ENCODE measurements around the gene TTC8. TPM values are rescaled to one million over a fixed set of nuclear protein-coding genes. Genes with fewer than 3 reads are reported as not detected.

Gene TTC8
- polyA plus RNA-seq, 1 of the 3 experiments (the other 2 are of a cell fraction): 51.6 TPM

DNA sequence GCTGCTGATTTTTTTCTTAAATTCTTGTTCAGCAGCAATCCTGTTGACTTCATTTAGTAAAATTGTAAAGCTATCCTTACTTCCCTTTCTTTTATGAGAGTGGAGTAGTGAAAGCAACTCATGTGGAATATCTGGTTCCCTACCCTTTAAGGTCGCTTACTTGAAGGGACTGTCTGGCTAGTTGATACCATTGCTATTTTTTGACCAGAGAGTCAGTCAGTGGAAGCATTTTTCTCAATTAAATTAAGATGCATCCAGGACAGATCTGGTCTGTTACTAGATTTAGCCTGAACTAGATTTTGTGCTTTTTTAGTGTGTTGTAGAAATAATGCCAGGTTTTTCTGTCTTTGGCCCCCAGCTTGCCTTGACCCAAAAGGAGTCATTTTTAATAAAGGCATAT is 18.0 kb downstream of the TTC8 start:
- no peaks in the 10 kb centered on the region for H4K20me1 ChIP-seq (ENCODE audit: insufficient read depth)
- CTCF ChIA-PET: interaction anchor here (0.8 to 3.1 kb wide), 5 partner anchors 8 to 36 kb away, joined by 3 to 7 read pairs (median 4); partner anchors contain the start of gene TTC8

DNA sequence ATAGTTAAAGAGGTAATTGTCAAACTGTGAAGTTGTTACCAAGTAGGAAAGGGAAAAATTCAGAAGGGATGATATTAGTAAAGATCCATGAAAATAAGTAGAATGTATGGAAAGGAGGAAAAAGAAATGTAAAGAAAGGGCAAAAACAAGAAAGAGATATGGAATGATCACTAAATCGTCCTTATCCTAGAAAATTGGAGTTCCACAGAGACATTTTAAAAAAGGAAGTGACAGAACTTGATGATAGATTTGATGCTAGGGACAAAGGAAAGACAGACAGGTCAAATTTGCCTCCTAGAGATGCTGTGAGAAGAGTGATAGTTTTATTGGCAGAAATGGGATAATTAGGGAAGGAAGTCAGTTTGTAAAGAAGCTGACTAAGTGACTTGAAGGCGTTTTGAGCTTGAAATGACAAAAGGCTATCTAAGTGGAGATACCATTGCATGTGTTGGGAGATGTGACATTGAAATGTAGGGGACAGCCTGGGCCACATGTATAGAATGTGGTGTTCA is 20.6 kb downstream of the TTC8 start:
- Histone ChIP-seq H3K27me3 (ENCODE audit: insufficient read depth) (no peaks in the 10 kb centered on the region), H3K36me3 (replicated peaks in 1 of 2; ENCODE audit: control insufficient read depth in 1 of 2, insufficient read depth in 2 of 2, low read length in 1 of 2) (peaks cover 39 to 58% of the 10 kb centered on the region in 2 experiments), H3K4me3 (ENCODE audit: low read depth in 2 of 2, low read length in 1 of 2) (no peak overlapping the region), H3K9ac (no peak overlapping the region), H3K4me1 (ENCODE audit: control insufficient read depth in 1 of 2, insufficient read depth in 2 of 2, low read depth in 1 of 2, low read length in 1 of 2) (peaks cover 7 to 19% of the 10 kb centered on the region in 2 experiments; a peak in 3 of 4 replicates), H3K9me3 (no peaks in the 10 kb centered on the region), H3K4me2 (no peak overlapping the region), H3F3A (replicated peaks; ENCODE audit: insufficient read depth) (peaks cover 13% of the 10 kb centered on the region), H3K9me2 (no peaks in the 10 kb centered on the region), H3K27ac (ENCODE audit: low read depth in 2 of 2, low read length in 1 of 2) (peak overlapping the region in 1 of 2 experiments; percentile 60; a peak in 2 of 4 replicates), H4K20me1 (ENCODE audit: insufficient read depth) (no peaks in the 10 kb centered on the region), H2AFZ (ENCODE audit: low read depth) (no peak overlapping the region), H3K79me2 (ENCODE audit: insufficient read depth) (no peaks in the 10 kb centered on the region)
- no peak for DNase-seq
- CTCF ChIA-PET: interaction anchor here (0.7 to 1.5 kb wide), 2 partner anchors 11 to 17 kb away, joined by 3 to 4 read pairs; no protein-coding TSS in a partner anchor
- POLR2A ChIA-PET: no interaction called here
- whole genome bisulfite sequencing (ENCODE audit: low lambda C conversion rate): 93% methylated on average over 2 of the region's 2 CpGs
- TF ChIP-seq, protein P1, sequence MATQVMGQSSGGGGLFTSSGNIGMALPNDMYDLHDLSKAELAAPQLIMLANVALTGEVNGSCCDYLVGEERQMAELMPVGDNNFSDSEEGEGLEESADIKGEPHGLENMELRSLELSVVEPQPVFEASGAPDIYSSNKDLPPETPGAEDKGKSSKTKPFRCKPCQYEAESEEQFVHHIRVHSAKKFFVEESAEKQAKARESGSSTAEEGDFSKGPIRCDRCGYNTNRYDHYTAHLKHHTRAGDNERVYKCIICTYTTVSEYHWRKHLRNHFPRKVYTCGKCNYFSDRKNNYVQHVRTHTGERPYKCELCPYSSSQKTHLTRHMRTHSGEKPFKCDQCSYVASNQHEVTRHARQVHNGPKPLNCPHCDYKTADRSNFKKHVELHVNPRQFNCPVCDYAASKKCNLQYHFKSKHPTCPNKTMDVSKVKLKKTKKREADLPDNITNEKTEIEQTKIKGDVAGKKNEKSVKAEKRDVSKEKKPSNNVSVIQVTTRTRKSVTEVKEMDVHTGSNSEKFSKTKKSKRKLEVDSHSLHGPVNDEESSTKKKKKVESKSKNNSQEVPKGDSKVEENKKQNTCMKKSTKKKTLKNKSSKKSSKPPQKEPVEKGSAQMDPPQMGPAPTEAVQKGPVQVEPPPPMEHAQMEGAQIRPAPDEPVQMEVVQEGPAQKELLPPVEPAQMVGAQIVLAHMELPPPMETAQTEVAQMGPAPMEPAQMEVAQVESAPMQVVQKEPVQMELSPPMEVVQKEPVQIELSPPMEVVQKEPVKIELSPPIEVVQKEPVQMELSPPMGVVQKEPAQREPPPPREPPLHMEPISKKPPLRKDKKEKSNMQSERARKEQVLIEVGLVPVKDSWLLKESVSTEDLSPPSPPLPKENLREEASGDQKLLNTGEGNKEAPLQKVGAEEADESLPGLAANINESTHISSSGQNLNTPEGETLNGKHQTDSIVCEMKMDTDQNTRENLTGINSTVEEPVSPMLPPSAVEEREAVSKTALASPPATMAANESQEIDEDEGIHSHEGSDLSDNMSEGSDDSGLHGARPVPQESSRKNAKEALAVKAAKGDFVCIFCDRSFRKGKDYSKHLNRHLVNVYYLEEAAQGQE (IDR thresholded peaks at IDR 0.05; ENCODE audit: low read depth, low read length): no peak
- TF ChIP-seq, protein P2, sequence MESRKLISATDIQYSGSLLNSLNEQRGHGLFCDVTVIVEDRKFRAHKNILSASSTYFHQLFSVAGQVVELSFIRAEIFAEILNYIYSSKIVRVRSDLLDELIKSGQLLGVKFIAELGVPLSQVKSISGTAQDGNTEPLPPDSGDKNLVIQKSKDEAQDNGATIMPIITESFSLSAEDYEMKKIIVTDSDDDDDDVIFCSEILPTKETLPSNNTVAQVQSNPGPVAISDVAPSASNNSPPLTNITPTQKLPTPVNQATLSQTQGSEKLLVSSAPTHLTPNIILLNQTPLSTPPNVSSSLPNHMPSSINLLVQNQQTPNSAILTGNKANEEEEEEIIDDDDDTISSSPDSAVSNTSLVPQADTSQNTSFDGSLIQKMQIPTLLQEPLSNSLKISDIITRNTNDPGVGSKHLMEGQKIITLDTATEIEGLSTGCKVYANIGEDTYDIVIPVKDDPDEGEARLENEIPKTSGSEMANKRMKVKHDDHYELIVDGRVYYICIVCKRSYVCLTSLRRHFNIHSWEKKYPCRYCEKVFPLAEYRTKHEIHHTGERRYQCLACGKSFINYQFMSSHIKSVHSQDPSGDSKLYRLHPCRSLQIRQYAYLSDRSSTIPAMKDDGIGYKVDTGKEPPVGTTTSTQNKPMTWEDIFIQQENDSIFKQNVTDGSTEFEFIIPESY (IDR thresholded peaks at IDR 0.05; ENCODE audit: borderline replicate concordance, low read depth): no peak
- no peak for TF ChIP-seq FOXM1 (IDR thresholded peaks at IDR 0.05; ENCODE audit: low read depth)
- no peak for TF ChIP-seq MEF2A (IDR thresholded peaks at IDR 0.05; ENCODE audit: borderline replicate concordance, low read depth)
- no peak for TF ChIP-seq CHD2 (IDR thresholded peaks at IDR 0.05; ENCODE audit: low read length, partially characterized antibody)
- TF ChIP-seq MXI1 (IDR thresholded peaks at IDR 0.05; ENCODE audit: low read depth, low read length): no peak
- no peak for TF ChIP-seq EP300 (IDR thresholded peaks at IDR 0.05; ENCODE audit: borderline replicate concordance in 1 of 2, low read depth in 1 of 2, low read length in 1 of 2)
- no peak for TF ChIP-seq EZH2phosphoT487 (IDR thresholded peaks at IDR 0.05; ENCODE audit: borderline replicate concordance, low read depth)
- no peak for TF ChIP-seq RXRA (IDR thresholded peaks at IDR 0.05; ENCODE audit: borderline replicate concordance, low read depth)
- no peak for TF ChIP-seq GATA2 (CRISPR knock-in tag; IDR thresholded peaks at IDR 0.05)
- TF ChIP-seq TAF1 (IDR thresholded peaks at IDR 0.05; ENCODE audit: borderline replicate concordance, low read depth, low read length): no peak

More for the DNA sequence above, 18.0 kb downstream of the TTC8 start:
- Histone ChIP-seq H3K27me3 (ENCODE audit: insufficient read depth) (no peaks in the 10 kb centered on the region), H3K9me2 (no peaks in the 10 kb centered on the region), H3K4me2 (no peak overlapping the region), H3K9ac (no peak overlapping the region), H3K4me3 (ENCODE audit: low read depth in 2 of 2, low read length in 1 of 2) (no peak overlapping the region), H3K4me1 (ENCODE audit: control insufficient read depth in 1 of 2, insufficient read depth in 2 of 2, low read depth in 1 of 2, low read length in 1 of 2) (peaks cover 7 to 26% of the 10 kb centered on the region in 2 experiments; a peak in 3 of 4 replicates), H3K36me3 (replicated peaks in 1 of 2; ENCODE audit: control insufficient read depth in 1 of 2, insufficient read depth in 2 of 2, low read length in 1 of 2) (peaks cover 34 to 56% of the 10 kb centered on the region in 2 experiments), H3K27ac (ENCODE audit: low read depth in 2 of 2, low read length in 1 of 2) (peak overlapping the region in 1 of 2 experiments; percentile 93; a peak in 2 of 4 replicates), H2AFZ (ENCODE audit: low read depth) (no peak overlapping the region), H3K9me3 (no peaks in the 10 kb centered on the region), H3F3A (replicated peaks; ENCODE audit: insufficient read depth) (peaks cover 6% of the 10 kb centered on the region), H3K79me2 (ENCODE audit: insufficient read depth) (peaks cover 12% of the 10 kb centered on the region)
- POLR2A ChIA-PET: interaction anchor here (0.9 to 1.1 kb wide), 2 partner anchors 14 to 18 kb away, joined by 3 to 8 read pairs; partner anchors contain the start of gene TTC8
- TF ChIP-seq, protein P3, sequence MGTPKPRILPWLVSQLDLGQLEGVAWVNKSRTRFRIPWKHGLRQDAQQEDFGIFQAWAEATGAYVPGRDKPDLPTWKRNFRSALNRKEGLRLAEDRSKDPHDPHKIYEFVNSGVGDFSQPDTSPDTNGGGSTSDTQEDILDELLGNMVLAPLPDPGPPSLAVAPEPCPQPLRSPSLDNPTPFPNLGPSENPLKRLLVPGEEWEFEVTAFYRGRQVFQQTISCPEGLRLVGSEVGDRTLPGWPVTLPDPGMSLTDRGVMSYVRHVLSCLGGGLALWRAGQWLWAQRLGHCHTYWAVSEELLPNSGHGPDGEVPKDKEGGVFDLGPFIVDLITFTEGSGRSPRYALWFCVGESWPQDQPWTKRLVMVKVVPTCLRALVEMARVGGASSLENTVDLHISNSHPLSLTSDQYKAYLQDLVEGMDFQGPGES (IDR thresholded peaks at IDR 0.05; ENCODE audit: low read depth, low read length): no peak
- TF ChIP-seq TCF12 (IDR thresholded peaks at IDR 0.05) (no peak), CHD2 (IDR thresholded peaks at IDR 0.05; ENCODE audit: low read length, partially characterized antibody) (peak; percentile 33), ELF1 (IDR thresholded peaks at IDR 0.05) (no peak), RXRA (IDR thresholded peaks at IDR 0.05; ENCODE audit: borderline replicate concordance, low read depth) (no peak), GABPA (IDR thresholded peaks at IDR 0.05; ENCODE audit: low read depth) (no peak), RCOR1 (IDR thresholded peaks at IDR 0.05; ENCODE audit: low read length) (peak; percentile 75; the same call in 1 of the 2 replicates), YY1 (IDR thresholded peaks at IDR 0.05; ENCODE audit: low read depth) (no peak)
- TF ChIP-seq, protein P2 (IDR thresholded peaks at IDR 0.05; ENCODE audit: borderline replicate concordance, low read depth): no peak
- WGBS (ENCODE audit: low lambda C conversion rate): 68% methylated on average over 1 of the region's 1 CpG
- no peak for DNase-seq

All from SK-N-SH (cell line).